ENCODE results near the gene JMJD4.

DNA sequence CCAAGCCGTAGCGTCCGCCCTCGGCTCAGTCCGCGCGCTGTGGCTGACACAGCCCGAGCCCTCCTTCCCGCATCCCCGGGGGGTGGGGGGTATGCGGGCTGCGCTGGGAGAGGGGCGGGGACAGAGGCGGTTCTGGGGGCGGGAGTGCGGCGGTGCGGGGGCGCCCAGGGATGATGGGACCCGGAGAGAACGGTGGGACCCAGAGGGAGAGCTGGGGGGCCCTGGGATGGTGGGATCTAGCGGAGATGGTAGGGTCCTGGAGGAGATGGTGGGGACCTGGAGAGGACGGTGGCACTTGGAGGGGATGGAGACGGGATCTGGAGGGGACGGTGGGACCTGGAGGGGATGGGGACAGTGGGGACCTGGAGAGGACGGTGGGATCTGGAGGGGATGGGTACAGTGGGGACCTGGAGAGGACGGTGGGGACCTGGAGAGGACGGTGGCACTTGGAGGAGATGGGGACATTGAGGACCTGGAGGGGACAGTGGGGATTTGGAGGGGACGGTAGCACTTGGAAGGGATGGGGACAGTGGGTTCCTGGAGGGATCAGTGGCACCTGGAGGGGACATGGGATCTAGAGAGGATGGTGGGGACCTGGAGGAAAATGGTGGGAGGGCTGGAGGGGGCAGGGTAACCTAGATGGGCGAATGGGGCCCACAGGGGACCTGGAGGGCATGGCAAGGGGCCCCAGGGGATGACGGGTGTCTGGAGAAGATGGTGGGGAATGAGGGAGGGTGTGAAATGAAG is 610 bp upstream of the JMJD4 start:
- TF ChIP-seq, protein P1, sequence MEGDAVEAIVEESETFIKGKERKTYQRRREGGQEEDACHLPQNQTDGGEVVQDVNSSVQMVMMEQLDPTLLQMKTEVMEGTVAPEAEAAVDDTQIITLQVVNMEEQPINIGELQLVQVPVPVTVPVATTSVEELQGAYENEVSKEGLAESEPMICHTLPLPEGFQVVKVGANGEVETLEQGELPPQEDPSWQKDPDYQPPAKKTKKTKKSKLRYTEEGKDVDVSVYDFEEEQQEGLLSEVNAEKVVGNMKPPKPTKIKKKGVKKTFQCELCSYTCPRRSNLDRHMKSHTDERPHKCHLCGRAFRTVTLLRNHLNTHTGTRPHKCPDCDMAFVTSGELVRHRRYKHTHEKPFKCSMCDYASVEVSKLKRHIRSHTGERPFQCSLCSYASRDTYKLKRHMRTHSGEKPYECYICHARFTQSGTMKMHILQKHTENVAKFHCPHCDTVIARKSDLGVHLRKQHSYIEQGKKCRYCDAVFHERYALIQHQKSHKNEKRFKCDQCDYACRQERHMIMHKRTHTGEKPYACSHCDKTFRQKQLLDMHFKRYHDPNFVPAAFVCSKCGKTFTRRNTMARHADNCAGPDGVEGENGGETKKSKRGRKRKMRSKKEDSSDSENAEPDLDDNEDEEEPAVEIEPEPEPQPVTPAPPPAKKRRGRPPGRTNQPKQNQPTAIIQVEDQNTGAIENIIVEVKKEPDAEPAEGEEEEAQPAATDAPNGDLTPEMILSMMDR (IDR thresholded peaks at IDR 0.05; ENCODE audit: low read length): no peak
- TF ChIP-seq EZH2 (optimal IDR thresholded peaks at IDR 0.05; ENCODE audit: low read depth, low read length): no peak
- no peak for TF ChIP-seq EZH2phosphoT487 (IDR thresholded peaks at IDR 0.05; ENCODE audit: low read length)

Data from MM.1S (cell line).